ENCODE data around the gene KY.

DNA sequence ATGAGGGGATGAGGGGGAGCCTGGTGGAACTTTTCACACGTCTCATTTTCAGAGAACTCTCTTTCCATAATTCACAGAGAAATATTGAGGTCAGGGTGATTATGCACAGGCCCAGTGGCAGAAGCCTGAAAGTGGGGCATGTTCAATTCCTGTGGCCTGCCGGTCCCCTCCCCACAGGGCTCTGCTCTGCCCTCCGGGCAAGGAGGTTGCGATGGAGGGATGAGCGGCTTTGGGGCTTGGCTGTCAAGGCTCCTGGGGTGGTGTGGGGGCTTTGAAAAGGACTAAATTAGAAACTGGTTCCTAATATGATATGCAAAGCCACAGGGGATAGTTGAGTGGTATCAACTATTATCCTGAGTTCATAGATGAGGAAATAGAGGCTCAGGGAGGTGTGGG lies 9.2 kb upstream of the KY start:
- TF ChIP-seq POLR2AphosphoS5 (IDR thresholded peaks at IDR 0.05; ENCODE audit: low read depth), result no peak
- TF ChIP-seq, protein P1, sequence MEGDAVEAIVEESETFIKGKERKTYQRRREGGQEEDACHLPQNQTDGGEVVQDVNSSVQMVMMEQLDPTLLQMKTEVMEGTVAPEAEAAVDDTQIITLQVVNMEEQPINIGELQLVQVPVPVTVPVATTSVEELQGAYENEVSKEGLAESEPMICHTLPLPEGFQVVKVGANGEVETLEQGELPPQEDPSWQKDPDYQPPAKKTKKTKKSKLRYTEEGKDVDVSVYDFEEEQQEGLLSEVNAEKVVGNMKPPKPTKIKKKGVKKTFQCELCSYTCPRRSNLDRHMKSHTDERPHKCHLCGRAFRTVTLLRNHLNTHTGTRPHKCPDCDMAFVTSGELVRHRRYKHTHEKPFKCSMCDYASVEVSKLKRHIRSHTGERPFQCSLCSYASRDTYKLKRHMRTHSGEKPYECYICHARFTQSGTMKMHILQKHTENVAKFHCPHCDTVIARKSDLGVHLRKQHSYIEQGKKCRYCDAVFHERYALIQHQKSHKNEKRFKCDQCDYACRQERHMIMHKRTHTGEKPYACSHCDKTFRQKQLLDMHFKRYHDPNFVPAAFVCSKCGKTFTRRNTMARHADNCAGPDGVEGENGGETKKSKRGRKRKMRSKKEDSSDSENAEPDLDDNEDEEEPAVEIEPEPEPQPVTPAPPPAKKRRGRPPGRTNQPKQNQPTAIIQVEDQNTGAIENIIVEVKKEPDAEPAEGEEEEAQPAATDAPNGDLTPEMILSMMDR (conservative IDR thresholded peaks at IDR 0.05; ENCODE audit: low read depth in 2 of 2), result no peak
- no peak for TF ChIP-seq REST (IDR thresholded peaks at IDR 0.05; ENCODE audit: unreplicated experiment)

Data from GM23338 (cell line).